Dermis microvascular lymphatic vessel endothelial cell (primary cell): ENCODE measurements around the gene INSRR. TPM values are rescaled to one million over a fixed set of nuclear protein-coding genes. Genes with fewer than 3 reads are reported as not detected.

Experiments
- DNase-seq, 2 donors: peaks; one replicate each; pipeline versions ENCODE4 v3.0.0 to v3.0.0-alpha.2; 2010; ENCODE audit warnings: low read depth in 2 of 2
- total RNA-seq: library from RNA; depleted of rRNA; stranded (reverse); fragments of >200 nt; gene quantifications from 2 replicates; pipeline ENCODE4 v1.2.1, GENCODE V29; 2014

The INSRR gene
- not detected in 2 replicates for total RNA-seq

- no peak for DNase-seq
Observed at GRCh38 chr1:156858959-156859522, at the start of gene INSRR. Gene INSRR, minus strand, starts transcription at chr1:156859117. Its CDS starts 496 bp downstream, at chr1:156858621.

GRCh38 chr1:156908541-156908940, 49.6 kb upstream of the INSRR start:
- no peak for DNase-seq

GRCh38 chr1:156906206-156906906, 47.4 kb upstream of the INSRR start:
- DNase-seq, result no peak

- DNase-seq, result no peak
Observed at GRCh38 chr1:156905651-156906050, 46.7 kb upstream of the INSRR start.

GRCh38 chr1:156905176-156905575, 46.3 kb upstream of the INSRR start:
- DNase-seq, result no peak

GRCh38 chr1:156904187-156904959, 45.5 kb upstream of the INSRR start:
- DNase-seq, result peak in 1 of 2 donors; percentile 54

GRCh38 chr1:156903328-156904091, 44.6 kb upstream of the INSRR start:
- DNase-seq, result no peak

GRCh38 chr1:156901966-156902915, 43.3 kb upstream of the INSRR start:
- DNase-seq, result peak in 1 of 2 donors; percentile 69

GRCh38 chr1:156901590-156901900, 42.6 kb upstream of the INSRR start:
- DNase-seq, result no peak

GRCh38 chr1:156900896-156901589, 42.1 kb upstream of the INSRR start:
- DNase-seq, result no peak

GRCh38 chr1:156899956-156900718, 41.2 kb upstream of the INSRR start:
- peak in 1 of 2 donors; percentile 88 for DNase-seq

GRCh38 chr1:156898971-156899664, 40.2 kb upstream of the INSRR start:
- no peak for DNase-seq

GRCh38 chr1:156898161-156898566, 39.2 kb upstream of the INSRR start:
- peak; percentile 96 to 99 for DNase-seq

GRCh38 chr1:156897078-156897825, 38.3 kb upstream of the INSRR start:
- peak in 1 of 2 donors; percentile 60 for DNase-seq

GRCh38 chr1:156896490-156897033, 37.6 kb upstream of the INSRR start:
- peak in 1 of 2 donors; percentile 90 for DNase-seq

GRCh38 chr1:156895927-156896326, 37.0 kb upstream of the INSRR start:
- no peak for DNase-seq

- peak in 1 of 2 donors; percentile 40 for DNase-seq
Observed at GRCh38 chr1:156895455-156895812, 36.5 kb upstream of the INSRR start.
